GM10248 (cell line): ENCODE results near the gene CARD9.

Experiments used
- CTCF ChIA-PET: fragments of 300-600 bp; sonication (Branson Sonifier 250); formaldehyde crosslinking; extraction: SDS; loops from one replicate; lab custom pipeline; 2021; ENCODE audit warnings: antibody characterized with exemption; lab: Yijun Ruan, JAX
- POLR2A ChIA-PET: fragments of 350-650 bp; sonication (Branson Sonifier 250); formaldehyde crosslinking; extraction: SDS; loops from one replicate; lab custom pipeline; 2020; ENCODE audit warnings: antibody characterized with exemption; lab: Yijun Ruan, JAX
- DNase-seq: peaks from one replicate; pipeline ENCODE4 v3.0.0; 2012; ENCODE audit errors: extremely low spot score
- TF ChIP-seq, protein P1 (sequence below): IDR thresholded peaks from 2 replicates; pipeline ENCODE4 v1.5.1; 2012; ENCODE audit warnings: mild to moderate bottlenecking, low read depth; ENCODE audit errors: extremely low read depth, missing control alignments, control extremely low read depth

CARD9 gene

DNA sequence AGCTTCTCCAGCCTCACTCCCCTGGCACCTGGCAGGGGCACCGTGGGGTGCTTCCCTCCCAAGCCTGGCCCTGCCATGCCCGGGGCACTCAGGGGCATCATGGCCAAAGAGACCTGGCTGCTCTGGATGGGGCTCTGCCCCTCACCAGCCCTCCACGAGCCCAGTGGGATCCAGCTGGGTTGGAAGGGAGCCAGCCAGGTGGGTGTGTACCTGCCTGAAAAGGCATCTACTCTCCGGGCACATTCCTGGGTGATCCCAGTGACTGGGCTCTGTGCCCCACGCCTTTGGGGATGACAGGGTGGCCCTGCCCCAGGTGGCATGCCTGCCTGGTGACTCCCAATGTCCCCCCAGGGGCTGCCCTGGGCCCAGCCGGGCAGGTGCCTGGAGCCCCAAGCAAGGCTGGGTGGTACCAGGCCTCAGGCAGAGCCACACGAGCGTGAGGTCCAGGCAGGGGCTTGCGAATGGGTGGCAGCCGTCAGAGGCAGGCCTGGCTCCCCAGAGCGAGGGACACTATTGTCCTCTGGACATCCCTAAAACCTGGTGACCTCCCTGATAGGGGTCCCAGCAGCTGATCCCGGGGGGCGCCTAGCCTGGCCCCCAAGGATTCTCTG, 45.4 kb downstream of the CARD9 start:
- ChIA-PET POLR2A (no interaction called here), CTCF (no interaction called here)
- TF ChIP-seq, protein P1, sequence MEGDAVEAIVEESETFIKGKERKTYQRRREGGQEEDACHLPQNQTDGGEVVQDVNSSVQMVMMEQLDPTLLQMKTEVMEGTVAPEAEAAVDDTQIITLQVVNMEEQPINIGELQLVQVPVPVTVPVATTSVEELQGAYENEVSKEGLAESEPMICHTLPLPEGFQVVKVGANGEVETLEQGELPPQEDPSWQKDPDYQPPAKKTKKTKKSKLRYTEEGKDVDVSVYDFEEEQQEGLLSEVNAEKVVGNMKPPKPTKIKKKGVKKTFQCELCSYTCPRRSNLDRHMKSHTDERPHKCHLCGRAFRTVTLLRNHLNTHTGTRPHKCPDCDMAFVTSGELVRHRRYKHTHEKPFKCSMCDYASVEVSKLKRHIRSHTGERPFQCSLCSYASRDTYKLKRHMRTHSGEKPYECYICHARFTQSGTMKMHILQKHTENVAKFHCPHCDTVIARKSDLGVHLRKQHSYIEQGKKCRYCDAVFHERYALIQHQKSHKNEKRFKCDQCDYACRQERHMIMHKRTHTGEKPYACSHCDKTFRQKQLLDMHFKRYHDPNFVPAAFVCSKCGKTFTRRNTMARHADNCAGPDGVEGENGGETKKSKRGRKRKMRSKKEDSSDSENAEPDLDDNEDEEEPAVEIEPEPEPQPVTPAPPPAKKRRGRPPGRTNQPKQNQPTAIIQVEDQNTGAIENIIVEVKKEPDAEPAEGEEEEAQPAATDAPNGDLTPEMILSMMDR, result no peak
- DNase-seq, result no peak

DNA sequence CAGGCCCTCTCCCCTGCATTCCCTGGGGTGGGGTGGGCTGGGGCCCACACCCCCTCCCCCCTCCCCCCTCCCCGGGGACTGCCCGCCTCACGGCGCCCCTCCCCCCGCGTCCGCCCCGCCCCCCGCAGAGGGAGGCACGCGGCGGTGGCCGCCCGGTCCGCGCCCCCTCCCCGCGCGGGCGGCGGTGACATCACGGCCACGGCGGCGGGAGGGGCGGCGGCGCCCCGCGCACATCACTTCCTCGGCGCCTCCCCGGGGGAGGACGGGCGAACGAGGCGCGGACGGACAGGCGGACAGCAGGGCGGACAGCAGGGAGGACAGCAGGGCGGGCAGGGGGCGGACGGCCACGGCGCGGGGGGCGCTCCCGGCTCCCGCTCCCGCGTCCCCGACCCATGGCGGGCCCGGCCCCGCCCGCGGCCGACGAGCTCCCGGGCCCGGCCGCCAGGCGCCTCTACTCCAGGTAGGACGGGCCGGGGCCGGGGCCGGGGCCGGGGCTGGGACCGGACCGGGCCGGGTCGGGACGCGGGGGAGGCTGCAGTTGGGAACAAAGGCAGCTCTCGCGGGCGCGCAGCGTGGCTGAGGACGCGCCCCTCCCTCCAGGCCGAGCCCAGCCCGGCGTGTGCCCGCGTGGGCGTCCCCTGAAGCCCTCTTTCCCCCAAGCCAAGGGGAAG, 46.0 kb downstream of the CARD9 start, which contains the start of gene GPSM1:
Gene GPSM1, plus strand, starts transcription at position 236 of the 671 bp plus-strand sequence. Its CDS starts 157 bp downstream, at position 393.
- TF ChIP-seq, protein P1, result no peak
- DNase-seq, result no peak
- ChIA-PET POLR2A (no interaction called here), CTCF (no interaction called here)

DNA sequence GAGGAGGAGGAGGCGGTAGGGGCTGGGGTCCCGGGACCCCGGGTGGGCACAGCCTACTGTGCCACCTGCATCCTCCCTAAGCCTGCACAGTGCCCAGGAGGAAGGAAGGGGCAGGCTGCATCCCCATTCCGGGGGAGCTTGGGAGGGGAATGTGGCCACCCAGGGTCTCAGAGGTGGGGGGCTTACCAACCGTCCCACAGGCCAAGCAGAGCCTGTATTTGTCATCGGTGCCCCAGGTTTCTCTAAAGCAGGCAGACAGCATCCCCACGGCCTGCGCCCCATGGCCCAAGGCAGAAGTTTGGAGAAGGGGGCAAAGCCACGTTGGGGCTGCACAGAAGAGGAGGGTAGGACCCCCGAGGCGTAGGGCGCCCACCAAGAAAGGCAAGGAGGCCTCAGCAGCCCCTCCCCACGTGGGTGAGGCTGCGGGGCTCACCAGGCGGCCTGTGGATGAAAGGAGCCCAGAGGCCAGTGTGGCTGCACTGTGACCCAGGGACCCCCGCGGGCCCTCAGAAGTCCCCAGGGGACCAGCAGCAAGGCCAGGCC, 46.6 kb downstream of the CARD9 start:
- TF ChIP-seq, protein P1, result no peak
- ChIA-PET CTCF (no interaction called here), POLR2A (no interaction called here)
- DNase-seq, result no peak

DNA sequence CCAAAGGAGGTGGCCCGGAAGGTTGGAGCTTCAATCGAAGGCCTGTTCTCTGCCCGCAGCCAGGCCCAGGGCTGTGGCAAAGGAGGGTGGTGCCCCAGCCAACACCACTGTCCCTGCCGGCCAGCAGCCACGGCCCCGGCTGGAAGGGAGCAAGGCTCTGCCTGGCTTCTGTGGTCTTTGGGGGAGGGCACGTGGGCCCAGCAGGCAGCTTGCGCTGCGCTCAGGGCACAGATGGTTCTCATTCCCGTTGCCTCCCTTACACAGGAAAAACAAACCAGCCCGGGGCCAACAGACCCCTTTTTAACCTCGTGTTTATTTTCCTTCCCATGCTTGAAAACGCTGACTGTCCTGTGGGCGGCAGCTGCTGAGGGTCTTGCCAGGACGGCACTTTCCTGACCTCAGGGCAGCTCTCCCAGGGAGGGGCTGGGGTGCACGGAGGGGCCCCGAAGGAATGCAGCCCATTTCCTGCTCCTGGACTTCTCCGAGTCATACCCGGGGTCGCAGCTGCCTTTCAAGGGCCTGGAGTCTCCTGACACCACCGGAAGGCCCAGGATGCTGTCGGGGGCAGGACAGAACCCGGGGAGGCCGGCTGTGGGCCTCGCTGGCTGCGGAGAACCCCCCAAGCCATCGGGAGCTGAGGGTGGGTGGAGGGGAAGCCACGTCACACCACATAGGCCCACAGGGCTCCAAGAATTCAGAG, 47.3 kb downstream of the CARD9 start:
- TF ChIP-seq, protein P1, result no peak
- POLR2A ChIA-PET, result no interaction called here
- CTCF ChIA-PET, result no interaction called here
- DNase-seq, result no peak

DNA sequence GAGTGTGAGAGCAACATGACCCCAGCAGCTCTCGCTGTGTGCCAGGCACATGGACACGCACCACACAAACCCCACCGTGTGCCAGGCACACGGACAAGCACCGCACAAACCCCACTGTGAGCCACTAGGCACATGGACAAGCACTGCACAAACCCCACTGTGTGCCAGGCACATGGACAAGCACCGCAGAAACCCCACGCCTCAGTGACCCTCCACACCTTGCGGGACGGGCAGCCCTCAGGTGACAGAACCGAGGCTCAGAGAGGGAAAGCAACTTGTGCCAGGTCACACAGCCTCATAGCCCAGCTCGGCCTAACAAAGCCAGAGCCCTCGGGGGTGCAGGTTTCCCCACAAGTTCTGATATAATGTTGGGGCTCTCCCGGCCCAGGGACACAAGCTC, 48.1 kb downstream of the CARD9 start:
- DNase-seq, result no peak
- CTCF ChIA-PET, result no interaction called here
- TF ChIP-seq, protein P1, result no peak
- POLR2A ChIA-PET, result no interaction called here

DNA sequence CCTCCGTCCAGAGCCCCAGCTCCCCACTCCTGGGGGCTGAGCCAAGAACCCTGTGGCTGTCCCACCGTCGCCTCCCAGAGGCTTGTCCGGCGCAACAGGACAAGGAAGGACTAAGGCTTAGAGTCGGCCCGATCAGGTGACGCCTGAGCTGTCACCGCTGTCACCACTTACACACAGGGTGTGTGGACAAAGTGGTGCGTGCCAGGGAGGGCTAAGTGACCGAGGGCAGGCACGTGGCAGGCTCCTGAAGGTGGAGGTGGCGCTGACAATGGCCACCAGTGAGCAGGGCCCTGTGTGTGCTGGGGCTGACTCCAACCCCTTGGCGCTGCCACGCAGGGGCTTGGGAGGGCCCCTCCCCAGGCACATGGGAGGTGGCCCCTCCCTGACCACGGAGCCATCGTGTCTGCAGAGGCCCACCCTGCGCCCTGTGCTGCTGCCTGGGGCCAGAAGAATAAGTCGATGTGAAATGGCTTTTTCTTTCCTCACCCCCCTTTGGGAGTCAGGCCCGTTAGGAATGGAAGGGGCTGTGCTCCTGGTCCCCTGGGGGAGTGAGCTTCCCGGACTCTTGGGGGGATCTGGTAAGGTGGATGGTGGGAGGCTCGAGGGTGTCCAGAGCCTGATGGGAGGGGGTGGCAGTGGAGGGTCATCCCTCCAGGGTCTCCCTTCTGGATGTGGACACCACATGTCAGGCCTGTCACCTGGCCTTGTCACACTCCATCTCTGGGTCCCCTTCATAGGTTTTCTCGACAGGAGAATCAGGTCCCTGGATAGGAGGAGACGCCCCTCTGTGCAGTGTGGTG, 48.8 kb downstream of the CARD9 start:
- TF ChIP-seq, protein P1, result no peak
- ChIA-PET CTCF (interaction anchor here (1.9 kb wide), 1 partner anchor 38 kb away, joined by 5 read pairs; no protein-coding TSS in a partner anchor), POLR2A (no interaction called here)
- no peak for DNase-seq
